Sciatic nerve (tissue), 2 donors: ENCODE measurements around the gene CHCHD10. TPM values are rescaled to one million over a fixed set of nuclear protein-coding genes. Genes with fewer than 3 reads are reported as not detected.

Experiments
- ATAC-seq: fragments of 200-7000 bp; cut with Tn5 transposase; one replicate; pipeline ENCODE4 v1.9.1; 2020; ENCODE audit warnings: mild to moderate bottlenecking, moderate library complexity
- DNase-seq: peaks from one replicate; pipeline ENCODE4 v3.0.0-alpha.2; 2020; ENCODE audit warnings: low spot score
- intact Hi-C: fragments of 100-400 bp; cut with DNase I; formaldehyde crosslinking; loops from one replicate; pipeline ENCODE4 v1.14.2; 2022
- total RNA-seq: library from RNA; stranded (reverse); fragmentation: NEBNext Ultra II Directional; extraction: Animal tissue kit (Norgen Biotek cat#: 25700); gene quantifications from one replicate; pipeline ENCODE4 v1.2.1, GENCODE V29; 2021
- donor health status: DM: no; HTN: no; CAD: no.
- donor health status: DM: no; HTN: no; CAD: no.

CHCHD10 gene
- 32.5 TPM for total RNA-seq

- ATAC-seq: peak; percentile 86
- peak; percentile 93 for DNase-seq
- intact Hi-C loops: loop anchor here (5.0 kb wide), 1 partner anchor 79 kb away; no protein-coding TSS in a partner anchor
Measured at GRCh38 chr22:23767673-23768548, at the start of gene CHCHD10. TSS of gene CHCHD10 (minus strand) at chr22:23767972. CDS start at chr22:23767874, 98 bp downstream.

GRCh38 chr22:23817146-23817545, 49.4 kb upstream of the CHCHD10 start:
- DNase-seq: no peak
- intact Hi-C loops: no loop called here

GRCh38 chr22:23816156-23816976, 48.6 kb upstream of the CHCHD10 start:
- ATAC-seq (no peak), DNase-seq (no peak)
- intact Hi-C loops: no loop called here

More at GRCh38 chr22:23817146-23817545, 49.4 kb upstream of the CHCHD10 start:
- ATAC-seq: no peak

- intact Hi-C loops: no loop called here
- DNase-seq (no peak), ATAC-seq (no peak)
Measured at GRCh38 chr22:23815541-23816155, 47.9 kb upstream of the CHCHD10 start.

DNA sequence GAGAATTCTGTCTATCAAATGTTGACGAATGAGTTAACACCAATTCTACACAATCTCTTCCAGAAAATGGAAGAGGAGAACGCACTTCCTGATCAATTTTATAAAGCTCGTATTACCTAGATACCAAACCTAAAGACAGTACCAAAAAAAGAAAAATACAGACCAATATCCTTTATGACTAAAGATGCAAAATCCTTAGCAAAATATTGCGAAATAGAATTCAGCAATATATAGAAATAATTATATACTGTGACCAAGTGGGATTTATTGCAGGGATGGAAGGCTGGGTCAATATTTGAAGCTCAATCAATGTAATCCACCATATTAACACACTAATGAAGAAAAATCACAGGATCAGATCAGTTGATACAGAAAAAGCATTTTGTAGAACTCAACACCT, 44.6 kb upstream of the CHCHD10 start:
- no peak for ATAC-seq
- no peak for DNase-seq
- intact Hi-C loops: no loop called here

DNA sequence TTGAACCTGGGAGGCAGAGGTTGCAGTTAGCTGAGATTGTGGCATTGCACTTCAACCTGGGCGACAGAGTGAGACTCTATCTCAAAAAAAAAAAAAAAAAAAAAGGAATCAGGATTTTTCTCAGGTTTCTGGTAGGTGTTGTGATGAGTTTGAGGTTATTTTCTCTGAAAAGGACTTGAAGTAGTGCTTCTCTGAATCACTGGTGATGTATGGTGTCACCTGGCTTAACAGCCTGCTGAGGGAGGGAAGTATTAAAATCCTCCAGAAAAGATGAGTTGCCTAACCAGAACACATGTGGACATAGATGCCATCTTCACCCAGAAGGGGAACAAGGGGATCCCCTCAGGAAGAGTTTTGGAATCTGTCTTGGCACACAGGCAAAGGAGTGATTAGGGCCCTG, 39.1 kb upstream of the CHCHD10 start:
- intact Hi-C loops: no loop called here
- no peak for ATAC-seq

DNA sequence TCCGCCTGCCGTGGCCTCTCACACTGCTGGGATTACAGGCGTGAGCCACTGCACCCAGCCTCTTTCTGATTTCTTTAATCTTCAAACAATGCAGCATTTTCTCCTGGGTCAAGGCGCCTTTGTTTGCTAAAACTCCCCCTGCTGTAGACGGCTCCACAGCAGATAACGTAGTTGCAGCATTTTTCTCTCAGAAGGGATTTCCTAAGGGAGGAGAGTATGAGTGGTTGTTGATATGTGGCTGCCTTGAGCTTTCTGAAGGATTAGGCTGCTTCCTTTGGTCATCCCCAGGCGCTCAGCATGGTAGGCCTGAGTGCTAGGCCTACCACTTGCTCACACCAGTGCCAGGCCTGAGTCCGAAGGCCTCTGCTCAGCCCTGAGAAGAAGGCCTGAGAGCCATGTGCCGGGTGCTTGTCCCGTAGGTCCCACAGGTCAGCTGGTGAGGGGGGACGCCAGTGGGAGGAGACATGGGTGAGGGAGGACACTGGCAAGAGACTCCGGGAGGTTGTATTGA, 37.1 kb upstream of the CHCHD10 start:
- ATAC-seq (no peak), DNase-seq (no peak)
- intact Hi-C loops: no loop called here

More for the DNA sequence above, 39.1 kb upstream of the CHCHD10 start:
- no peak for DNase-seq

GRCh38 chr22:23803001-23803819, 35.4 kb upstream of the CHCHD10 start:
- DNase-seq (no peak), ATAC-seq (no peak)
- intact Hi-C loops: no loop called here

DNA sequence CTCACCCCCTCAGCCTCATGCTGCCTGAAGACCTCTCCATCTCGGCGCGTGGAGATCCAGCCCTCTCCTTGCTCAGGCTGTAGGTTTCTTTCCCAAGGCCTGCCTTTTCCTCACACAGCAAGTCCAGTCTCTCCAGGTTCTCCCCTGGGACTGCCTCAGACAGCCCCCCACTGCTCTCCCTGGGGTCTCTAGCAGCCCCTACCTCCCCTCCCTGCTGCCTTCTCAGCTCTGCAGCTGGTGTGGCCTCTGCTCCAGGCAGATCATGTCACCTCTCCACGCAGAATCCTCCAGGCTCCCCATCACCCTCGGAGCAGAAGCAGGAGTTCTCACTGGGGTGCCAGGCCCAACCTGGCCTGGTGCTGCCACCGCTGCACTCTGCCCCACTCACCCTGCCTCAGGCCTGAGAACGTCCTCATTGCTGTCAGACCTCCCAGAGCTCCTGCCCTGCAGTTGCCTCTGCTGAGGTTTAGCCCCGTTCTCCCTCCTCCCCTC, 34.2 kb upstream of the CHCHD10 start:
- intact Hi-C loops: no loop called here
- no peak for ATAC-seq

GRCh38 chr22:23801238-23801821, 33.6 kb upstream of the CHCHD10 start:
- ATAC-seq (no peak), DNase-seq (no peak)
- intact Hi-C loops: no loop called here

More for the DNA sequence above, 34.2 kb upstream of the CHCHD10 start:
- no peak for DNase-seq

GRCh38 chr22:23800297-23801237, 32.8 kb upstream of the CHCHD10 start:
- no peak for ATAC-seq
- intact Hi-C loops: no loop called here
- no peak for DNase-seq

DNA sequence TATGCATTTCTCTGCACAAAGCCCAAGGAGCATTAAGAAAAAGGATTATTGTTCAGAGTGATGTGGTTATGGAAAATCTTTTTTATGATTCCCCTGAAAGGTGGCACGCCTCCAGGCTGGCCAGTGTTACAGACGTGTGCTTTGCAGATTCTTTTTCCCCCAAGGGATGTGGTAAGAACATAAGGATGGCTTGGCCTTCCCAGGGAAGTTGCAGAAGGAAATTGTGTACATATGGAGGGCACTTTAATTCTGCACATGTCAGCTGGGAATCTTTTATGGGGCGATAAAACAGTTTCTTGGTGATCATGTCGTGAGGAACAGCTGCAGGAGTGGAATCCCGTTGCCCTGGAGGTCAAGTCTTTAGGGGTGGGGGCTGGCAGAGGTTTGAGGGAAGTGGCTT, 28.7 kb upstream of the CHCHD10 start:
- intact Hi-C loops: no loop called here
- peak; percentile 68 for ATAC-seq
- DNase-seq: no peak

- ATAC-seq (no peak), DNase-seq (no peak)
- intact Hi-C loops: no loop called here
Measured at GRCh38 chr22:23793326-23793725, 25.6 kb upstream of the CHCHD10 start.

DNA sequence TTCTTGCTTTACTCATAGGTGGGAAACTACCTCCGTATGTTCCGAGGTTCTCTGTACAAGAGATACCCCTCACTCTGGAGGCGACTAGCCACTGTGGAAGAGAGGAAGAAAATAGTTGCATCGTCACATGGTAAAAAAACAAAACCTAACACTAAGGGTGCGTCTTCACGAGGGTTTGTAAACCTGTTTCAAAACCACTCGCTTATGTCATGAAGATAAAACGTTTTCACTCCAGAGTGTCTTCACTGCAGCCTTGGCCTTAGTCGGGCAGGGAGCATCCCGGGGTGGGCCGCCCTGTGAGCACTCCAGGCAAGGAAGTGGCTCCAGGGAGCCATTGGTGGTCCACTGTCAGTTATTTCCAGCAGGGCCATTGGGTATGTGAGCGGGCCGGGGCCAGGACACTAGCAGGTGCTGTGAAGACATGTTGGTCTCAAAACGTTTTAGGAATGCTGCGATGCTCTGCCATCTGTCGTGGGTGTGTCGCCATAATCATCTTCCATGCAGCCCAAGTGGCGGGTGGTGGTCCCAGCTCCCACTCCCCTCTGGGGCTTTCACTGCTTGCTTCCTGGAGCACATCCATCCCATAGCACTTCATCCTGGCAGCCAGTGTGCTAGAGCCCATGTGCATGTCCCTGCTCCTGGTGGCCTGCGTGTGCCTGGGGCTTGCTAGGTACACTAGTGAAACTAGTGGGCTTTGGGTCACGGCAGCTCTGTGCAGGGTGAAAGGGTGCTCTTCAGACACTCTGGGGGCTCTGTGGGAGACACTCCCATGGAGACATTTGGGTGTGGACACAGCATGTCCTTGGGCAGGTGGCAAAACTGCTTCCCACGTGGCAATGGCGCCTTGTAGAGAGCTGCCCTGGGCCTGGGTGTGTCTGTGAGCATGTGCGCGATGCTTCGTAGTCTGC, 24.2 kb upstream of the CHCHD10 start:
- peak; percentile 41 for ATAC-seq
- intact Hi-C loops: no loop called here
- no peak for DNase-seq

- no peak for DNase-seq
- intact Hi-C loops: no loop called here
- peak; percentile 71 for ATAC-seq
Measured at GRCh38 chr22:23790819-23791737, 23.3 kb upstream of the CHCHD10 start.
